ENCODE results near the gene SPAG6. TPM values are rescaled to one million over a fixed set of nuclear protein-coding genes. Genes with fewer than 3 reads are reported as not detected.

SPAG6 gene
- total and polyA plus RNA-seq, 2 of the 4 experiments (the other 2 are of a cell fraction) = not detected

DNA sequence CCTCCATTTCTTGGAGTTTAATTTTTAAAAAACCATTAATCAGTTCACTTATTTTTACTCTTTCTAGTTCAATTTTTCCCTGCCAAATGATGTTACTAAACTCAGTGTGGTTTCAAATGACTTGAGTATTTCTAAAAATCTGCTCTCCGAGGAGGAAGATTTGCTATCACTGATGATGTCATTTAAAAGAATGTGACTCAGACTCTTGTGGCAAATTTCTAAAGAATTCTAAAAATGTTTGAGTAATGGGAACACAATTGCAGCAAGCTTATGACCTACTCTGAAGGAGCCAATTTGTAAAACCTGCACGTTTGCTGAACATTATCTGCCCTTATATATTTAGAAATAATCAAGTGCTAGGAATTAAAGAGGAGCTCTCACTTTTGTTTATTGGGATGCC, 88.6 kb downstream of the SPAG6 start:
- H3K56ac ChIP-seq (ENCODE audit: extremely low read depth, insufficient read depth, low read length) = no peak overlapping the region
- H2BK15ac ChIP-seq (ENCODE audit: low read depth, low read length) = no peak overlapping the region
- no peak overlapping the region for H3K23ac ChIP-seq (ENCODE audit: low read depth, low read length)
- ATAC-seq (ENCODE audit: low read depth) (peak; percentile 41), DNase-seq (peak; percentile 96)
- H3K27ac ChIP-seq (ENCODE audit: insufficient read depth, low read length) = no peak overlapping the region
- no peaks in the 10 kb centered on the region for H3K9me3 ChIP-seq (ENCODE audit: control insufficient read depth, insufficient read depth, low read length)
- no peak overlapping the region for H2AK5ac ChIP-seq (ENCODE audit: low read depth, low read length)
- no peak overlapping the region for H2AFZ ChIP-seq (replicated peaks; ENCODE audit: low read length, poor library complexity)
- intact Hi-C loops (cut with micrococcal nuclease) = loop anchor here (5.0 kb wide), 1 partner anchor 278 kb away; the partner anchor contains the start of gene PIP4K2A
- peaks cover 10% of the 10 kb centered on the region for H3K4me1 ChIP-seq (ENCODE audit: control insufficient read depth, insufficient read depth, low read length)
- H4K8ac ChIP-seq (ENCODE audit: low read depth in 2 of 2, low read length in 2 of 2) = no peak overlapping the region
- dilution Hi-C loops (cut with HindIII; ENCODE audit: low sequenced_read_pairs, unreplicated experiment) = no loop called here
- peak; percentile 82 for TF ChIP-seq BHLHE40 (IDR thresholded peaks at IDR 0.05; ENCODE audit: low read depth, low read length)
- no peak for TF ChIP-seq POLR2A (IDR thresholded peaks at IDR 0.05; ENCODE audit: low read depth, low read length)
- no peak for TF ChIP-seq SMC3 (IDR thresholded peaks at IDR 0.05; ENCODE audit: low read depth, low read length)
- peak; percentile 68 for TF ChIP-seq CEBPB (IDR thresholded peaks at IDR 0.05; ENCODE audit: low read depth, low read length)
- TF ChIP-seq FOS (IDR thresholded peaks at IDR 0.05; ENCODE audit: low read depth, low read length) = peak; percentile 84
- POLR2A ChIA-PET (ENCODE audit: unreplicated experiment) = no interaction called here
- no peak overlapping the region for H2BK120ac ChIP-seq (ENCODE audit: low read depth, low read length)
- H2AK9ac ChIP-seq (replicated peaks; ENCODE audit: low read depth, low read length, poor library complexity) = no peak overlapping the region
- peaks cover 10 to 20% of the 10 kb centered on the region in 2 experiments; a peak in 3 of 4 replicates for H3K79me1 ChIP-seq (ENCODE audit: low read depth in 1 of 2, low read length in 2 of 2)
- H4K20me1 ChIP-seq (ENCODE audit: insufficient read depth, low read length) = no peaks in the 10 kb centered on the region
- no peak overlapping the region for H3K4ac ChIP-seq (ENCODE audit: low read depth, low read length)
- BruUV-seq (replicated peaks) = no TSS peak
- peak overlapping the region; percentile 78 for H2BK5ac ChIP-seq (ENCODE audit: low read depth, low read length, poor library complexity, severe bottlenecking)
- no peak overlapping the region for H3K4me3 ChIP-seq (ENCODE audit: insufficient read depth, low read depth, low read length)
- H3K9me1 ChIP-seq (ENCODE audit: insufficient read depth, low read length) = peaks cover 16% of the 10 kb centered on the region
- CTCF ChIA-PET = no interaction called here
- no peak overlapping the region for H3K4me2 ChIP-seq (ENCODE audit: low read depth, low read length)
- no peak overlapping the region for H3K14ac ChIP-seq (replicated peaks; ENCODE audit: low read depth, low read length)
- H3K27me3 ChIP-seq (ENCODE audit: control insufficient read depth, insufficient read depth, low read length) = no peaks in the 10 kb centered on the region
- H2BK20ac ChIP-seq (ENCODE audit: low read depth, low read length) = no peak overlapping the region
- H3K9ac ChIP-seq (ENCODE audit: low read depth, low read length) = no peak overlapping the region
- no CpG with 5 or more reads among the region's 2 CpGs for WGBS, 2 experiments (ENCODE audit: extremely low coverage in 2 of 2, insufficient read length in 1 of 2)
- no peak overlapping the region for H4K91ac ChIP-seq (ENCODE audit: insufficient read depth, low read depth, low read length)
- in situ Hi-C loops (cut with MboI; ENCODE audit: low sequenced_read_pairs) = loop anchor here (25.0 kb wide), 1 partner anchor 922 kb away; no protein-coding TSS in a partner anchor
- H3K36me3 ChIP-seq (ENCODE audit: control insufficient read depth, insufficient read depth, low read length) = no peaks in the 10 kb centered on the region
- H3K18ac ChIP-seq (ENCODE audit: low read depth, low read length) = no peak overlapping the region
- no peak overlapping the region for H4K5ac ChIP-seq (ENCODE audit: low read depth, low read length)
